Breast epithelium (tissue), 4 donors: Measurements from ENCODE around the gene CIRBP. TPM values are rescaled to one million over a fixed set of nuclear protein-coding genes. Genes with fewer than 3 reads are reported as not detected.

Experiments used
- DNase-seq, 2 donors: peaks; one replicate each; pipeline ENCODE4 v3.0.0-alpha.2; 2019; ENCODE audit warnings: low spot score in 2 of 2
- H3K27ac ChIP-seq, 2 donors: fragments of 200-600 bp; sonication (generic) in 1 of 2; one replicate each; pipeline ENCODE4 v1.5.1; 2016 to 2019; ENCODE audit warnings: mild to moderate bottlenecking in 1 of 2
- H3K27me3 ChIP-seq, 2 donors: fragments of 200-600 bp; sonication (generic) in 1 of 2; one replicate each; pipeline versions ENCODE4 v1.5.1 to v1.6.0; 2017 to 2019; ENCODE audit warnings: control low read depth in 1 of 2, mild to moderate bottlenecking in 1 of 2
- H3K36me3 ChIP-seq: fragments of 200-600 bp; one replicate; pipeline ENCODE4 v1.5.1; 2019
- H3K4me1 ChIP-seq, 2 donors: fragments of 200-600 bp; sonication (generic); one replicate each; pipeline ENCODE4 v1.5.1; 2016 to 2019; ENCODE audit warnings: control low read depth in 1 of 2
- H3K4me3 ChIP-seq, 3 donors: fragments of 200-600 bp; sonication (generic); 1 replicate in 2 of 3; 2 replicates in 1 of 3; pipeline ENCODE4 v1.5.1; 2016 to 2019; ENCODE audit warnings: mild to moderate bottlenecking in 3 of 3, moderate library complexity in 2 of 3
- H3K9me3 ChIP-seq, 2 donors: fragments of 200-600 bp; sonication (generic) in 1 of 2; one replicate each; pipeline ENCODE4 v1.5.1; 2016 to 2019; ENCODE audit warnings: control low read depth in 1 of 2
- POLR2A ChIP-seq: fragments of 450-650 bp; IDR thresholded peaks from one replicate; pipeline ENCODE4 v1.6.1; 2016; ENCODE audit warnings: antibody characterized with exemption, mild to moderate bottlenecking, moderate library complexity
- POLR2AphosphoS5 ChIP-seq, 3 donors: sonication (generic); formaldehyde crosslinking; IDR thresholded peaks; one replicate each; pipeline ENCODE4 v1.6.1; 2017; ENCODE audit warnings: antibody characterized with exemption in 3 of 3
- intact Hi-C: fragments of 100-400 bp; cut with DNase I; formaldehyde crosslinking; loops from one replicate; pipeline ENCODE4 v1.15.1; 2023; ENCODE audit warnings: low total_unique reads
- total RNA-seq, 3 donors: library from RNA; depleted of rRNA; stranded (reverse); fragments of >200 nt; gene quantifications; one replicate each; pipeline ENCODE4 v1.1.0, GENCODE V29; 2016
- TF ChIP-seq, protein P1 (sequence below), 3 donors: fragments of 450-650 bp; IDR thresholded peaks; one replicate each; pipeline ENCODE4 v1.5.1; 2016 to 2017; ENCODE audit warnings: antibody characterized with exemption in 3 of 3, mild to moderate bottlenecking in 3 of 3, moderate library complexity in 3 of 3

The CIRBP gene
- total RNA-seq, 3 donors from 2014 or later = 458 to 758 (median 656) TPM

DNA sequence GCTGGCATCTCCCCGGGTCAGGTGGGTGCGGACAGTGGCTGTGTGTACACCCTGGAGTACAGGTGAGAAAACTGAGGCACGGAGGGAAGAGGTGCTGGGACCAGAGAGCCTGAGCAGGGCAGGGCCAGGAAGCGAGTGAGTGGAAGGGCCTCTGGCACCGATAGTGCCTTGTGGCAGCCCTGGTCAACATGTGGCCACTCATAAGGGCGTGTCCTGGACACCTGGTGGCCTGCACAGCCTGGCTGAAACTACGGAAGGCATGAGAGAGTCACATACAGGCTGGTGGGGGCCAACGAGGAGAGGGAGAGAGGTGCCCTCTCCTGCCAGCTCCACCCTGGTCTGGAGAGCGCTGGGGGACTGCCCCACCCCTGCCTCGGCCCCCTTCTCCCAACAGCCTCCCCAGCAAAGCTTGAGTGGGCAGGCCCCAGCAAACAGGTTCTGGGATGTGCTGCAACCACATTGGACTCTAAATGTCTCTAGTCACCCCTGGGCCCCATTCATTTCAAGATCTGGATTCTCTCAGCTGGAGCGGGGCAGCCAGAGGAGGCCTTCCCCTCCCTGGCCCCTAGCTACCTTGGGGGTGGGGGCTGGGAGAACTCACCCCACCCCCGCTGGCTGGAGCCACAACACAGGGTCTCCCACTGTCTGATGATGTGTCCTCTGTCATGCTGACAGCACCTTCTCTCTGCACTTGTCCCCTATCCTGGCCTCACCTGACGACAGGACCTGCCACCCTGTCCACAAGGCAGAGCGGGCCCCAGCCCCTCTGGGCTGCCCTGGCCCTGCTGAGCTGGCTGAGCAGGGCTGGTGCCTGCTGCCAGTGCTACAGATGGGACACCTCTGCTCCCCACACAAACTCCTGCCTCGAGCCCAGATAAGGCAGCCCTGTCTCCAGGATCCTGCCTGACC lies 37.1 kb upstream of the CIRBP start:
- intact Hi-C loops = no loop called here
- DNase-seq = no peak
- peaks cover 9% of the 10 kb centered on the region for H3K36me3 ChIP-seq
- no peaks in the 10 kb centered on the region for H3K27me3 ChIP-seq
- H3K9me3 ChIP-seq = no peaks in the 10 kb centered on the region
- H3K4me3 ChIP-seq = no peak overlapping the region
- TF ChIP-seq POLR2AphosphoS5 (IDR thresholded peaks at IDR 0.05) (no peak), POLR2A (no peak)
- TF ChIP-seq, protein P1, sequence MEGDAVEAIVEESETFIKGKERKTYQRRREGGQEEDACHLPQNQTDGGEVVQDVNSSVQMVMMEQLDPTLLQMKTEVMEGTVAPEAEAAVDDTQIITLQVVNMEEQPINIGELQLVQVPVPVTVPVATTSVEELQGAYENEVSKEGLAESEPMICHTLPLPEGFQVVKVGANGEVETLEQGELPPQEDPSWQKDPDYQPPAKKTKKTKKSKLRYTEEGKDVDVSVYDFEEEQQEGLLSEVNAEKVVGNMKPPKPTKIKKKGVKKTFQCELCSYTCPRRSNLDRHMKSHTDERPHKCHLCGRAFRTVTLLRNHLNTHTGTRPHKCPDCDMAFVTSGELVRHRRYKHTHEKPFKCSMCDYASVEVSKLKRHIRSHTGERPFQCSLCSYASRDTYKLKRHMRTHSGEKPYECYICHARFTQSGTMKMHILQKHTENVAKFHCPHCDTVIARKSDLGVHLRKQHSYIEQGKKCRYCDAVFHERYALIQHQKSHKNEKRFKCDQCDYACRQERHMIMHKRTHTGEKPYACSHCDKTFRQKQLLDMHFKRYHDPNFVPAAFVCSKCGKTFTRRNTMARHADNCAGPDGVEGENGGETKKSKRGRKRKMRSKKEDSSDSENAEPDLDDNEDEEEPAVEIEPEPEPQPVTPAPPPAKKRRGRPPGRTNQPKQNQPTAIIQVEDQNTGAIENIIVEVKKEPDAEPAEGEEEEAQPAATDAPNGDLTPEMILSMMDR (IDR thresholded peaks at IDR 0.05) = no peak
- H3K27ac ChIP-seq = no peak overlapping the region
- peaks cover 0 to 5% of the 10 kb centered on the region in 2 donors for H3K4me1 ChIP-seq

DNA sequence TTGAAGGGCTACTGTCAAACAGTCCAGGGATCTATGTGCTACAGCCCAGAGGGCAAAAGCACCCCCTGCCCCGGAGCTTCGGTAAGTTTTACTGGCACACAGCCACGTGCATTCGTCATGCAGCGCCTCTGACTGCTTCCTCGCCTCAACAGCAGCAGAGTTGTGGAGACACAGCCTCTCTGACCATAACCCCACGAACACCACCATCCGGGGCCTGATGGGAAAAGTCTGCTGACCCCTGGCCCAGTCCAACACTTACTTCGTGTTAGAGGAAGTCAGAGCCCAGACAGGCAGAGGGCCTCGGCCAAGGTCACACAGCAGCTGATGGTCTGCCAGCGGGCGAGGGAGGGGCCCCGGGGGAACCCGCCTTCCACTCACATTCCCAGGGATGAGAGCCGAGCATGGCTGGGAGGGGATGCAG lies 36.5 kb upstream of the CIRBP start:
- TF ChIP-seq, protein P1 (IDR thresholded peaks at IDR 0.05) = no peak
- TF ChIP-seq POLR2A (no peak), POLR2AphosphoS5 (IDR thresholded peaks at IDR 0.05) (no peak)
- no peak for DNase-seq
- Histone ChIP-seq H3K4me1 (peaks cover 0 to 5% of the 10 kb centered on the region in 2 donors), H3K36me3 (peaks cover 5% of the 10 kb centered on the region), H3K9me3 (no peaks in the 10 kb centered on the region), H3K4me3 (no peak overlapping the region), H3K27ac (no peak overlapping the region), H3K27me3 (no peaks in the 10 kb centered on the region)
- intact Hi-C loops = no loop called here

DNA sequence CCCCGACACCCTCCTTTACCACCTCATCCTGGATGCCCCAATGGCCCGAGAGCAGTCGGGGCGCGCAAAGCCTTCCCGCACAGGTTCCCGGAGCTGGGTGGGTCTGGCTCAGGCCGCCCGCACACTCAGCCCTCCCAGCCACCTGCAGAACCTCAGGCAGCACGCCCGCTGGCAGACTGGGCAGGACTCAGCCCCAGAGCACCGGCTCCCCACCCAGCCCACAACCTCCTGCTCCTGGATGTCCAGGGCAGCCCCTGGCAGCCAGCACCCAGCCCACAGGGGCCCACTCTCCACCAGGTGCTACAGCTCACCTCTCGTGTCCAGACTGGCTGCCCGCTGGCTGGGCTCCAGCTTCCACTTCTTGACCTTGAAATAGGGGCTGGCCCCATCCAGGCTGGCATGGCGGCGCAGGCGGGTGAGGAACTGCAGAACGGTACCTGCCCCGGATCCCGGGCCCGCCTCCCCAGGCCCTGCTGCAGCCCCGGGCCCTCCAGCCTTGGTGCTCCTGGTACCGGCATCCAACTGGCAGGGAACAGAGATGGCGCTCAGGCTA lies 35.9 kb upstream of the CIRBP start:
- H3K27ac ChIP-seq = no peak overlapping the region
- no peak overlapping the region for H3K4me3 ChIP-seq
- DNase-seq = no peak
- peaks cover 0 to 5% of the 10 kb centered on the region in 2 donors for H3K4me1 ChIP-seq
- H3K9me3 ChIP-seq = no peaks in the 10 kb centered on the region
- intact Hi-C loops = no loop called here
- no peaks in the 10 kb centered on the region for H3K36me3 ChIP-seq
- H3K27me3 ChIP-seq = no peaks in the 10 kb centered on the region
- TF ChIP-seq POLR2AphosphoS5 (IDR thresholded peaks at IDR 0.05) (no peak), POLR2A (no peak)

DNA sequence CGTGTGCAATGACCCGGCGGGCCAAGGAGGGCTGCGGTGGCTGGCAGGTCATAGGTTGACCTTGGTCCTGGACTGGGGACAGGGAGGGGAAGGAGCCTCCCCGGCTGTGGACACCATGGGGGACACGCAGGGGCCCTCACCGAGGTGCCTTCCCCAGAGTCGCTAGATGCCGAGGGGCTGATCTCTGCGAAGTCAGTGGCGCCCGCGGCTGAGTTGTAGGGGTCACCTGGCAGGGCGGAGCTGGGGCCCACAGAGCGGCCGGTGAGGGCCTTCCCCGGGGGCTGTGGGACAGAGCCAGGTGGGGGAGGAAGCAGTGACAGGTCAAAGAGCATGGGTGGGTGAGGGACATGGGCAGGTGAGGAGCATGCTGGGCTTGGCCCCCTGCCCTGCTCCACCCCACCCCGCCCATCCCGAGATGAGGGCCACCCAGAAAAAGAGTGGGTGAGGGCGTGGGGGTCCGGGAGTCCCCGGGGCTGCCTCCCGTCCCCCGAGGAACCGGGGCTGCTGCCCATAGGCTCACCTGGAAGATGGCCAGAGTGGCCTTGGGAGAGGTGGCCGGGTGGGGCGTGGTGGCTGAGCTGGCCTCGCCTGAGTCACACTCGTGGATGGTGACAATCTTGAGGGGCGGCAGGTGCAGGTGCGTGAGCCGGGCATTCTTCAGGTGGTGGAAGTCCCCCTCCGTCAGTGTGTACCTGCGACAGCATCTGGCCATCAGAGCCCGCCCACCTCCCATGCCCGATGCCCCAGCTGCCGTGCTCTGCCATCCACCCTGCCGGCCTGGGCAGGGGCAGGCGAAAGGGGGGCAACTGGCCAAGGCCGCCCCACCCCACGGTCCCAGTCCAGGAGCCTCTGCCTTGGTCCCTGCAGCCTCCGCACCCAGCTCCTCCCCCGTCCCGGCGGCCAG lies 34.8 kb upstream of the CIRBP start:
- Histone ChIP-seq H3K36me3 (no peaks in the 10 kb centered on the region), H3K9me3 (no peaks in the 10 kb centered on the region), H3K27ac (no peak overlapping the region), H3K4me3 (no peak overlapping the region), H3K27me3 (no peaks in the 10 kb centered on the region), H3K4me1 (peaks cover 0 to 5% of the 10 kb centered on the region in 2 donors)
- no peak for DNase-seq
- TF ChIP-seq, protein P1 (IDR thresholded peaks at IDR 0.05) = no peak
- no peak for TF ChIP-seq POLR2A
- no peak for TF ChIP-seq POLR2AphosphoS5 (IDR thresholded peaks at IDR 0.05)
- intact Hi-C loops = no loop called here

DNA sequence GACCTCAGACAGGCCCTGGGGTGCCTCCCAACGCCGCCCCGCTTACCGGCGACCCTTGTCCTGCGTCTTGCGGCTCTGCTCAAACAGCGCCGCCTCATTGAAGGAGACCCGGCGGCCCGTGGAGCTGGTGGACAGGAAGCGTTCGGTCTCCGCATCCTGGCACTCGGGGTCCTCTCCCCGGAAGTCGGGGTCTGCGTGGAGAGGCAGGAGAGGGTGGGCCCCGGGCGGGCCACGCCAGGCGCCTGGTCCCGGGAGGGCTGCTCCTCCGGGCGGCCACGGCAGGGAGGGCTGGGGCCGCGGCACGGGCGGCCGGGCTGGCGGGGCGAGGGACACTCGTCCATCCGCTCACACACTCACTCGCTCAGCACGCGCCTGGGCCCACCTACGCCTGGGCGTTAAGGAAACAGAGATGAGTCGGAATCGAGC lies 34.2 kb upstream of the CIRBP start:
- no peaks in the 10 kb centered on the region for H3K36me3 ChIP-seq
- H3K4me1 ChIP-seq = peaks cover 0 to 5% of the 10 kb centered on the region in 2 donors
- TF ChIP-seq POLR2AphosphoS5 (IDR thresholded peaks at IDR 0.05) = no peak
- no peak for TF ChIP-seq POLR2A
- TF ChIP-seq, protein P1 (IDR thresholded peaks at IDR 0.05) = no peak
- intact Hi-C loops = no loop called here
- no peaks in the 10 kb centered on the region for H3K9me3 ChIP-seq
- no peak overlapping the region for H3K4me3 ChIP-seq
- no peaks in the 10 kb centered on the region for H3K27me3 ChIP-seq
- no peak overlapping the region for H3K27ac ChIP-seq
- DNase-seq = no peak
